ENCODE measurements around the gene RAPGEF3.

Gene RAPGEF3, protein sequence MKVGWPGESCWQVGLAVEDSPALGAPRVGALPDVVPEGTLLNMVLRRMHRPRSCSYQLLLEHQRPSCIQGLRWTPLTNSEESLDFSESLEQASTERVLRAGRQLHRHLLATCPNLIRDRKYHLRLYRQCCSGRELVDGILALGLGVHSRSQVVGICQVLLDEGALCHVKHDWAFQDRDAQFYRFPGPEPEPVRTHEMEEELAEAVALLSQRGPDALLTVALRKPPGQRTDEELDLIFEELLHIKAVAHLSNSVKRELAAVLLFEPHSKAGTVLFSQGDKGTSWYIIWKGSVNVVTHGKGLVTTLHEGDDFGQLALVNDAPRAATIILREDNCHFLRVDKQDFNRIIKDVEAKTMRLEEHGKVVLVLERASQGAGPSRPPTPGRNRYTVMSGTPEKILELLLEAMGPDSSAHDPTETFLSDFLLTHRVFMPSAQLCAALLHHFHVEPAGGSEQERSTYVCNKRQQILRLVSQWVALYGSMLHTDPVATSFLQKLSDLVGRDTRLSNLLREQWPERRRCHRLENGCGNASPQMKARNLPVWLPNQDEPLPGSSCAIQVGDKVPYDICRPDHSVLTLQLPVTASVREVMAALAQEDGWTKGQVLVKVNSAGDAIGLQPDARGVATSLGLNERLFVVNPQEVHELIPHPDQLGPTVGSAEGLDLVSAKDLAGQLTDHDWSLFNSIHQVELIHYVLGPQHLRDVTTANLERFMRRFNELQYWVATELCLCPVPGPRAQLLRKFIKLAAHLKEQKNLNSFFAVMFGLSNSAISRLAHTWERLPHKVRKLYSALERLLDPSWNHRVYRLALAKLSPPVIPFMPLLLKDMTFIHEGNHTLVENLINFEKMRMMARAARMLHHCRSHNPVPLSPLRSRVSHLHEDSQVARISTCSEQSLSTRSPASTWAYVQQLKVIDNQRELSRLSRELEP

GRCh38 chr12:47758834-47759690 lies at the start of gene RAPGEF3:
Gene RAPGEF3, minus strand, starts transcription at chr12:47758880. Its CDS starts 324 bp downstream, at chr12:47758556.
- peak; percentile 77 for DNase-seq

DNA sequence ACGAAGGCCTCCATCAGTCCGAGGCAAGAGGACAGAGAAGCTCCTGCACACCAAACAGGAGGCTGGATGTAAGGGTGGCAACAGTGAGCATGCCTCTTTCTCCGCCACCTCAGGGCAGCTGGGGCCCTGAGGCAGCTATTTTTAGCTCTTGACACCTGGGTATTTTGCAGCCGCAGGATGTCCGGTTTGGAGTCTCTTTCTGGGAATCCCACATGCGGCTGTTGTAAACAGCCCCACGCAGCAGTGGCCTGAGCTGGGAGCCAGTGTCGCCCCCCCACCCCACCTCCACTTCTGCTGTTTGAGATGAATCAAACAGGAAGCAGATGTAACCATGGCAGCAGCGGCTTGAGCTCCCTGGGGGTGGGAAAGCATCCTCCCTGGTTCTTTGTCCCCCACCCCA lies 49.4 kb upstream of the RAPGEF3 start:
- DNase-seq = peak; percentile 76

DNA sequence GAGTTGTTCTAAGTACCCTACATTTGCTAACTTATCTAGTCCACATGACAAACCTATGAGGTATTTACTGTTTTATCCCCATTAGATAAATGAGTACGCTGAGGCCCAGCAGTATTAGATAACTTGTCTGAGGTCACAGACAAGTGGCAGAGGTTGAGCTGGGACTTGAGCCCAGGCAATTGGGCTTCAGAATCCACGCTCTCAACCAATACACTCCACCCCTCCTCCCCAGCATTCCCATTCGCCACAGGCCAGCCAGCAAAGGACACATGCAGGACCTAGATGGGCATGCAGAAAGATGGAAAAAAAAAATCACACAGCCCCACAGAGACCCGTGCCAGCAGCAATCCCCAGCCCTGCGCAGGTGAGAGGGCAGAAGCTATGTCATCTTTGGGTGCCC lies 48.7 kb upstream of the RAPGEF3 start:
- DNase-seq = no peak

DNA sequence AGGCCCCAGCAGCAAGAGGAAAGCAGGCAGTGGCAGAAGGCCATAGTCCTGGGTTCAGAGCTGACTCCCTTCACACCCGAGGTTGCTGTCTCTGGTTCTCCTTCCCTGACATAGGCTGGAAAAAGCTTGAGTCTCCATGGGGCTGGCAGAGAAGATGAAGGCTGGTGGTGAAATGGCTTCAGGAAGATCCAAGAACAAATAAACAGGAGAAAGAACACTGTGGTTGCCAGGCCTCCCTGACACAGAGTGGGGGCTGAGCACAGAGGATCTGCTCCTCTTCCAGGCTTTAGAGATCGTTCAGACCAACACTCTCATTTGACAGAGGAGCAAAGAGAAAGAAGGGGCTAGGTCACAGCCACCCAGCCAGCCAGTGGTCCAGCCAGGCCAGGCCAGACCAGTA lies 46.7 kb upstream of the RAPGEF3 start:
- DNase-seq = no peak

DNA sequence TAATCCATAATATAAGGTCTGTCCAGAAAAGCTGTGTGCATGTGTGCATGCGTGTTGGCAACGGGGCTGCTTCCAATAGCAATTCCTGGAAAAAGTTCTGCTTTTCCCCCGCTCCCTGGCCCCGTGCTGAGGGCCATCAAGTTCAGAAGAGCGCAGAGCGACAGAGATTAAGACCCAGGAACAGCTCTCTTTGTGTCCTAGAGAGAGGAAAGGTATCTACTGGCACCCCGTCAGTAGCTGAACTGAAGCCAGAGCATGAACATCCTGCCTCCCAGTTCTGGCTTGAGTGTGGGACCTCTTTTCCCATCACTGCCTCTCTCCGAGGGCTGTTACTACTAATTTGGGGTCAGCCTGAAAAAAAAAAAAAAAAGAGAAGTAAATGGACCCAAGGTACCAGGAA lies 45.5 kb upstream of the RAPGEF3 start:
- no peak for DNase-seq

DNA sequence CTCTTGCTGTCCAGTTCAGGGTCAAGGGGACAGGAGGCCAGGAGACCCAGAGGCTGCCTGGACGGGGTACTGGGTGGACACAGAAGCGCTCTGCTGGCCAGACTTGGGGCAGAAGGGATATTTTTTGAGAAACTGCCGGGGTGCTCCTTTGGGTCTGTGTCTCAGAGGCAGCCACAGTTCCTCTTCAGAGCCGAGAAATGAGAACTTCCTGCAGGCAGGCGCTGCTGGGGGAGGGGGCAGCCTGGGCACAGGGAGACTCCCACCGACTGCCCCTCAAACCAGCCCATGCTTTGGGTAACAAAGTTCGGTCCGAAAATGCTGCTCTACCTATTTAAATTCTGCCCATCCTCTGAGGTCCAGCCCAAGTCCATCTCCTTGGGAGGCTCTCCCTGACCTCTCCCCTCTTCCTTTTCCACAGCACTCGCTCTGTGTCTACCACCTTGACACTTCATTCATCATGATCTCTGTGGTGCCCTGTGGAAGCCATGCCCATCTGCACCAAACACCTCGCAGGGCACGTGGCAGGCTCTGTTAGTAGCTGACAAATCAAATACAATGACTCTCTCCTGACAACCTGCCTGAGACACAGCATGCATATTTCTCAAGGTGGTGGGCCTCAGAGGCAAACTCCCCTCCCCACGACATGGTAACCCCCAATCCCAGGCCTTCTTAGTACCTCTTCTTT lies 44.7 kb upstream of the RAPGEF3 start:
- no peak for DNase-seq

DNA sequence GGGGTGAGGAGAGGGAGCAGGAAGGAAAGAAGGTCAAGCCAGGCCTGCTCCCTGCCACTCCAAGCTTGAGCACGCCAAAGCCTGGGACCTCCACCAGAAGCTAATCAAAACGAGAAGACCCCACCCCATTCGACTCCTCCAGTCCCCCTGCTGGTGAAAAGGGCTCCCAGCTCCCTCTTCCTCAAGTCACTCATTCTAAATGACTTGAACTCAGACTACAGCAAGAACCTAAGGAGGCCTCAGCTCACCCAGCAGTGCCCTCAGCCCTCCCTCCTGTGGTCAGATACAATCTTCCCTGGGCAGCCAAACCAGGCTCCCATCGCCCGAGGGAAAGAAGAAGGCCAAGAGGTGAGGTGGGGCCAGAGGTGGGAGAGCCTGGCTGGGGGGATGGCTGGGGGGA lies 43.6 kb upstream of the RAPGEF3 start:
- no peak for DNase-seq

- DNase-seq = no peak
Measured at GRCh38 chr12:47801904-47802246, 43.2 kb upstream of the RAPGEF3 start.

DNA sequence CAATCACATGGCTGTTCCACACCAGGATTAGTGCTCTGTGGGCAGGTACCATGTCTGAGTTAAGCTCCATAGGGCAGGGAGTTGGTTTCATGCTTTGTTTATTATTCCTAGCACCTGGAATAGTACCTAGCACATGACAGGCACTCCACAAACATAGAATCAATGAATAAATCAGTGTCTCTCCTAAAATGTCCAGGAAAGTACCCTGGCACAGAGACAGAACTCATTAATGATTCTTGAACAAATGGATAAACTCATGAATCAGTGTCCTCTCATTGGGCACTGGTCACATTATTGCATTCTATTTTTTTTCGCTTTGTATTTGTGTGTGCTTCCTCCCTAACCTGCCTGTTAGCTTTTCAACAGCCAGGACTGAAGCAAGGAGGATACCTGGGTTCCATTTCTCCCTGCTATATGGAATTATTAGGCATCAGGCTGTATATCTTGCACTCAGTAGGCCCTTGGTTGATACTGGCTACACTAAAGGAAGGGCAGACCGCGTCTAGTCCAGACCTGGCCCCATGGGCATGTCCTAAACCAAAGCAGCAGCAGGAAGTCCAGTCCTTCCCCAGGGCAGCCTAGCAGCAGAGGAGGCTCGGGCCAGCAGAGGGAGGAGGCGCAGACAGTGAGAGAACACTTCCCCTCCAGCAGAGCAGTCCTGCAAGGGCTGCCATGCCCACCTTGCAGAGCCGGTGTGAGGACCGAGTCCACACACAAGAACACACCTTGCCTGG lies 42.7 kb upstream of the RAPGEF3 start:
- no peak for DNase-seq

DNA sequence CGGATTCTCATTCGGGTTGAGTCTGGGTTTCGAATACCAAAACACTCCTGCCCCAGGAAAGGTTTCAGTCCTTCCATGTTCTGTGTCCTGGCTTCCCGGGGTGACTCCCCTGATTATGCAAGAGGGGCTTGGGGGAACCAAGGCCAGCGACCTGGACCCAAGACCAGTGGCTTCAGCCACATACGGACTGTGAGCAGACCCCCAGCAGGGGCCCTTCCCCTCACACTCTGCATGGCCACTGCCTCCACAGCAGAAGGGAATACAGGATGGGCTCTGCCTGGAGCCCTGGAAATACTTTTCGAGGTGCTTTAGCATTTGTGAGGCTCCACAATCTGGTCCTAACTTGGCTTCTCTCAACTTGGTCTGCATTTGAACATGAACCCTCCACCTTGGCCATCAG lies 41.9 kb upstream of the RAPGEF3 start:
- DNase-seq = no peak

- no peak for DNase-seq
Measured at GRCh38 chr12:47799357-47799955, 40.8 kb upstream of the RAPGEF3 start.

- DNase-seq = no peak
Measured at GRCh38 chr12:47798382-47798948, 39.8 kb upstream of the RAPGEF3 start.

GRCh38 chr12:47797441-47797840 lies 38.8 kb upstream of the RAPGEF3 start:
- peak; percentile 54 for DNase-seq

DNA sequence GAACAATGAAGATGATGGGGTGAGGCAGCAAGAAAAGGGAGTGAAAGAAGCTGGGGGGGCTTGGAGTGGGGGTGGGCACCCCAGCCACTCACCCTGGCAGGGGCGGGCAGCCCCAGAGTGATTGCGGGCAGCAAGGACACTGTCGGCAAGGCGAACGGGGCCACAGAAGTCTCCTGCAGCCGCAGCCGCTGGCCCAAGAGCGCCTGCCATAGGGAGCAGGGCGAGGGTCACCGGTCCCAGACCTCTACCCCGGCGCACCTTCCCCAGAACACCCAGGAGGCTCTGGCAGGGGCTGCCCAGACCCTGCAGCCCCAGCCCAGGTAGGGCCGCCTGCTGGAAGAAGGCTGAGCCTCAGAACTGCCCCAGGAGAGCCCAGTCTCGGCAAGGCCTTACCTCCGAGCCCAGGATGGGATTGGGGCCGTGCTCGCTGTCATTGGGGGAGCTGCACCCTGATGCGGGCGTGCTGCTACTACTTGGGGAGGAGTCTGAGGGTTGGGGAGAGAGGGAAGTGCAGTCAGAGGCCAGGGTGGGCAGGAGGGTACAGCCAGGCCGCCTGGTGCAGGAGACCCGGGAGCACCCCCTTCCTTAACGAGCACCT lies 37.2 kb upstream of the RAPGEF3 start:
- DNase-seq = no peak

DNA sequence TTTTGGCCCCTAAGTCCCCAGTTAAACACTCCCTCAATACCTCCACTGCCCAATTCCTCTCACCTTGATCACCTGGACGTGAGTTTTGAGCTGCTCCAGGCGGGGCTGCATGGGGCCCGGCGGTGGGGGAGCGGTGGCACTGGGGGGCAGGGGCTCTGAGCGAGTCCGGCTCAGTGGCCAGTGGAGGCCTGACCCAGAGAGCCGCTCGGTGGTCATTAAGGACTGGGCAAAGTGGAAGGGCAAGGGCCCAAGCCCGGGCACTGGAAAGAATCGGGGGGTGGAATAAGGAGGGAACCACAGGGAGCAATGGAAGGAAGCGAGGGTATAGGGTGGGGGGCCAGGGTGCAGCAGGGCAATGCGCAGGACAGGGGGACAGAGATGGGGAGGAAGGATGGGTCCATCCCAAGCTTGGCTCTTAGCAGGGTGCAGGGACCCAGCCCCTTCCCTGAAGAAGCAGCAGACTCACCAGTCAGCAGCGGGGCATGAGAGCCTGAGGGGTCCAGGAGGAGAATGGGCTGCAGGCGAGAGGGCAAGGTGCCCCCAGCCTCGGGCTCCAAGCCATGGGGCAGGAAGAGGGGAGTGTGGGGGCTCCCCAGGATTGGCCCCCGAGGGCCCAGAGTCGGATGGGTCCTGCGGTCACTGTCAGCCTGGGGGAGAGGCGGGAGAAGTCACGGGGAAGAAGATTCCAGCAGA lies 36.6 kb upstream of the RAPGEF3 start:
- no peak for DNase-seq

DNA sequence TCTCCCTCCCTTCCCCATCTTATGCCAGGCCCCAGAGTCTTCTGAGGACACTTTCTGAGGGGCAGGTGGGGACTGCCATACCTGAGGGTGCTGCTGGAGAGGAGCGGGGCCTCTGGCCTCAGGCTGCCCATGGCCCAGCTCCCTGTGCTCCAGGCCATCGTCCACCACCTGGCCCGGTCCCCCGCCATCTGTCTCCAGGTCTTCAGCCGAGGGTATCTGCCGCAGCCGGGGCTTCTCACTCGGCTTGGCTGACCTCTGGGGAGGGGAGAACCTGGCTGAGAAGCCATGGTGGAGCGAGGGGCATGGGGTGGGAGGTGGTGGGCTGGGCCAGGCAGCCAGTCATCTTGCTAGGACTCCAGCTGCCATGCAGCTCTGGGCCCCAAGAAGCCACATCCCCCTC lies 36.0 kb upstream of the RAPGEF3 start:
- no peak for DNase-seq

DNA sequence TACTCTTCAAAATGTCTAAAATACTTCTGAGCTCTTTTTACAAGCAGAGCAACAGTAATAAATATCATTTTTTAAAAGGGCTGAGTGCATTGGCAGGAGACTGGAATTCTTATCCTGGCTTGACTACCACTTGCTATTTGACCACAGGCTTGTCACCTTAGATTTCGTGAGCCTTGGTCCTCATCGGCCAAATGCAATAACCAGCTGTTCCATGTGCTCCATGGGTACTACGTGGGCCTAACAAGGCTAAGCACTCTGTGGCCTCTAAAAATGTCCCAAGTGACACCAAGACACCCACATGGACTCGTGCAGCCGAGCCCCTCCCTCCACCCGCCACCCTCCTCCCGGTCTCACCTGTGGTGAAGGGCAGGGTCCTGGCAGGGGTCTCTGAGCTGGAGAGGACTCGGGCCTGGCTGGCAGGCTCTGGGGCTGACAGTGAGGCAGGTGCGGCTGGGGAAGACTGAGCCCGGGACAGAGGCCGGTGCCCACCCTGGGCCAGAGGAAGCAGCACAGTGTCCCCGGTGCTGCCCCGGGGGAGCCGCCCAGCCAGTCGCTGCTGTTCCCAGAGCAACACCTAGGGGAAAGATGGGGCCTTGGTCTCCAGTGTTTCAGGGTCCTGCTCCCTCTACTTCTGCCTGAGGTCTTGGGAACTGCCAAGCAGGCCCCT lies 34.5 kb upstream of the RAPGEF3 start:
- DNase-seq = no peak

GRCh38 chr12:47791874-47792273 lies 33.2 kb upstream of the RAPGEF3 start:
- DNase-seq = no peak

DNA sequence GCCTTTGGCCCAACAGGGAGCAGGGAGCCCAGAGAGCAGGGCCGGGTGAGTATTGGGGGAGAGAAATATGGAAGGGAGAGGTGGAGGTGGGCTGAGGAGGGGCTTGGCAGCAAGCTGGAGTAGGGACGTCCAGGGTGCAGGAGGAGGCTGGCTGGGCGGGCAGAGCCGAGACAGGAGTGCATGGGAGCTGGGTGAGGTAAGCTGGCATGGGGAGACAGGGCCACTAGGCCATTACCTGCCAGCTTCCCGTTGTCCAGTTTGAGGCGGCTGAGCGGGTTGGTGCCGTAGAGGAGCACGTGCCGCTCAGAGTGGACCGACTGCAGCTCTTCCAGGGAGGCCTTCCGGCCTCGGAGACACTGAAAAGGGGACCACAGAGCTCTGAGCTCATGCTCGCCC lies 32.7 kb upstream of the RAPGEF3 start:
- no peak for DNase-seq

Measured in activated T-cell treated with anti-CD3 and anti-CD28 coated beads, Interleukin-2, amount 50 U/mL, for 1 hour (primary cell).